GM19438 (cell line): ENCODE measurements around the gene GEMIN2.
"Not testable (repeated sequence)": the region's sequence is repeated elsewhere in the genome, so short reads cannot be mapped to it uniquely, and the experiment has no call there.

ENCODE experiments used
- ATAC-seq: cut with Tn5 transposase; IDR thresholded peaks from one replicate; pipeline ENCODE4 v1.9.1; 2021; ENCODE audit warnings: low read depth; ENCODE audit not compliant: unreplicated experiment

The GEMIN2 gene

GRCh38 chr14:39114073-39114838 is at the start of gene GEMIN2:
TSS of gene GEMIN2 (plus strand) at chr14:39114323. CDS start at chr14:39114339, 16 bp downstream.
- ATAC-seq: peak; percentile 84

- not testable (repeated sequence) for ATAC-seq
These were observed 44.8 kb upstream of the GEMIN2 start for GRCh38 chr14:39069169-39069805.

- ATAC-seq: no peak
These were observed 44.2 kb upstream of the GEMIN2 start for GRCh38 chr14:39069923-39070322.

- ATAC-seq: no peak
These were observed 43.0 kb upstream of the GEMIN2 start for GRCh38 chr14:39071096-39071495.

GRCh38 chr14:39080886-39081285 is 33.2 kb upstream of the GEMIN2 start:
- ATAC-seq: no peak

- no peak for ATAC-seq
These were observed 31.0 kb upstream of the GEMIN2 start for GRCh38 chr14:39083127-39083526.

- ATAC-seq: no peak
These were observed 28.2 kb upstream of the GEMIN2 start for GRCh38 chr14:39085933-39086332.

- ATAC-seq: no peak
These were observed 26.6 kb upstream of the GEMIN2 start for GRCh38 chr14:39087493-39087892.

- ATAC-seq: no peak
These were observed 23.5 kb upstream of the GEMIN2 start for GRCh38 chr14:39090548-39091111.

- no peak for ATAC-seq
These were observed 22.4 kb upstream of the GEMIN2 start for GRCh38 chr14:39091716-39092115.

GRCh38 chr14:39094515-39094914 is 19.6 kb upstream of the GEMIN2 start:
- no peak for ATAC-seq

GRCh38 chr14:39097159-39097558 is 17.0 kb upstream of the GEMIN2 start:
- no peak for ATAC-seq

- ATAC-seq: not testable (repeated sequence)
These were observed 14.9 kb upstream of the GEMIN2 start for GRCh38 chr14:39099215-39099614.

GRCh38 chr14:39099748-39100147 is 14.4 kb upstream of the GEMIN2 start:
- ATAC-seq: no peak

GRCh38 chr14:39102265-39102968 is 11.7 kb upstream of the GEMIN2 start:
- peak; percentile 15 for ATAC-seq

- peak; percentile 85 for ATAC-seq
These were observed 10.9 kb upstream of the GEMIN2 start, which contains the start of gene SEC23A for GRCh38 chr14:39102969-39103957. TSS of gene SEC23A (minus strand) at chr14:39103235. CDS start at chr14:39096118, 7,117 bp downstream.

GRCh38 chr14:39104078-39104801 is 9.9 kb upstream of the GEMIN2 start:
- ATAC-seq: not testable (repeated sequence)

- ATAC-seq: no peak
These were observed 6.5 kb upstream of the GEMIN2 start for GRCh38 chr14:39107591-39107996.

GRCh38 chr14:39108791-39109190 is 5.3 kb upstream of the GEMIN2 start:
- no peak for ATAC-seq
